PC-9 (cell line): Measurements from ENCODE around the gene AKAP6. TPM values are rescaled to one million over a fixed set of nuclear protein-coding genes. Genes with fewer than 3 reads are reported as not detected.

Source experiments
- BruUV-seq: library from RNA; stranded (reverse); fragments of 400-500 nt; replicated peaks from 2 replicates; lab custom pipeline; 2021; lab: Mats Ljungman, UMichigan
- CTCF ChIA-PET: fragments of 300-600 bp; sonication (Branson Sonifier 250); formaldehyde crosslinking; loops from one replicate; lab custom pipeline; 2022; ENCODE audit warnings: antibody characterized with exemption; lab: Charles Lee
- POLR2A ChIA-PET: fragments of 300-600 bp; sonication (Branson Sonifier 250); formaldehyde crosslinking; loops from one replicate; lab custom pipeline; 2022; ENCODE audit warnings: antibody characterized with exemption; ENCODE audit not compliant: unreplicated experiment; lab: Charles Lee
- DNase-seq, 2 experiments: peaks; one replicate each; pipeline versions ENCODE4 v3.0.0 to v3.0.0-alpha.2; 2015 to 2022; ENCODE audit warnings: mixed read lengths in 1 of 2
- H2AFZ ChIP-seq: fragments of 200-600 bp; sonication (generic); 2 replicates; pipeline ENCODE4 v1.8.1; 2017; ENCODE audit warnings: antibody characterized with exemption
- H3F3A ChIP-seq: fragments of 200-600 bp; sonication (generic); 2 replicates; pipeline ENCODE4 v1.8.1; 2017; ENCODE audit warnings: antibody characterized with exemption, mild to moderate bottlenecking, low read depth; ENCODE audit not compliant: insufficient read depth
- H3K27ac ChIP-seq: fragments of 200-600 bp; sonication (generic); 2 replicates; pipeline ENCODE4 v1.6.1; 2016; ENCODE audit warnings: mixed run types
- H3K27me3 ChIP-seq: fragments of 200-600 bp; sonication (generic); 2 replicates; pipeline ENCODE4 v1.6.1; 2016; ENCODE audit warnings: low read depth, mixed run types; ENCODE audit not compliant: insufficient read depth
- H3K36me3 ChIP-seq: fragments of 200-600 bp; sonication (generic); 2 replicates; pipeline ENCODE4 v1.6.1; 2016; ENCODE audit warnings: low read depth, mixed run types
- H3K4me1 ChIP-seq: fragments of 200-600 bp; sonication (generic); replicated peaks from 2 replicates; pipeline ENCODE4 v1.6.1; 2016; ENCODE audit warnings: mixed run types; ENCODE audit not compliant: insufficient read depth
- H3K4me2 ChIP-seq: fragments of 200-600 bp; sonication (generic); 2 replicates; pipeline ENCODE4 v1.6.1; 2017; ENCODE audit warnings: mixed run types
- H3K4me3 ChIP-seq: fragments of 200-600 bp; sonication (generic); 2 replicates; pipeline ENCODE4 v1.6.1; 2016; ENCODE audit warnings: mixed run types
- H3K79me2 ChIP-seq: fragments of 200-600 bp; sonication (generic); 2 replicates; pipeline ENCODE4 v1.6.1; 2017; ENCODE audit warnings: low read depth, mixed run types
- H3K9me2 ChIP-seq: fragments of 200-600 bp; sonication (generic); 2 replicates; pipeline ENCODE4 v1.8.1; 2017; ENCODE audit warnings: mild to moderate bottlenecking; ENCODE audit not compliant: insufficient read depth
- H3K9me3 ChIP-seq: fragments of 200-600 bp; sonication (generic); 2 replicates; pipeline ENCODE4 v1.8.1; 2016; ENCODE audit warnings: low read depth; ENCODE audit not compliant: insufficient read depth
- H4K20me1 ChIP-seq: fragments of 200-600 bp; sonication (generic); 2 replicates; pipeline ENCODE4 v1.8.1; 2017; ENCODE audit not compliant: insufficient read depth
- EZH2 ChIP-seq: fragments of 200-600 bp; sonication (generic); IDR thresholded peaks from 2 replicates; pipeline ENCODE4 v1.8.0; 2017; ENCODE audit warnings: antibody characterized with exemption, low read depth
- intact Hi-C: fragments of 100-400 bp; cut with micrococcal nuclease; formaldehyde crosslinking; loops from one replicate; pipeline ENCODE4 v1.10.0; 2022; ENCODE audit not compliant: unreplicated experiment
- total RNA-seq: library from RNA; stranded (reverse); gene quantifications from 2 replicates; pipeline ENCODE4 v1.2.3, GENCODE V29; 2021
- TF ChIP-seq, protein P1 (sequence below): fragments of 200-600 bp; sonication (generic); conservative IDR thresholded peaks from 2 replicates; pipeline ENCODE4 v1.6.1; 2017; ENCODE audit warnings: mixed run types, antibody characterized with exemption, mild to moderate bottlenecking, moderate library complexity

AKAP6 gene
- total RNA-seq, 1 experiment from 2014 or later = 2.8 TPM

DNA sequence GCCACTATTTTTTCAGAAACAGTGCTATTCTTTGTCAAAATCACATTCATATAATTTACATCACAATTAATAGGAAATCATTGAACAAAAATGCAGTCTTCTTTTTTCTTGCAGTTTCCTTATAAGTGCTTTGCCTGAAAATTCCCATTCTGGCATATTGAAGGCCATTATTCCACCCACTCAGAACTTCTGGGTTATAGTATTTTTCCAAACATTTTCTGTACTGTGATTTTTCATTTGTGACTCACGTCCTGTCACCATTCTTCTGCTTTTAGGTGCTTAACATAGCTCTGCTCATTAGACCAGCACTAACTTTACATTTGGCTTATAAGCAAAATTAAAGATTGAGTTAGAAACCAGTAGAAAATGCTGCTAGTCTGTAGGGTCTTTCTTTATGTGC lies 368.6 kb downstream of the AKAP6 start:
- H4K20me1 ChIP-seq = no peaks in the 10 kb centered on the region
- H3K79me2 ChIP-seq = no peaks in the 10 kb centered on the region
- intact Hi-C loops = loop anchor here (10.0 kb wide), 1 partner anchor 103 kb away; no protein-coding TSS in a partner anchor
- no peaks in the 10 kb centered on the region for H3K27me3 ChIP-seq
- H3K4me1 ChIP-seq = peaks cover 9% of the 10 kb centered on the region; the same call in 1 of the 2 replicates
- DNase-seq = peak in 1 of 2 experiments; percentile 35
- H3K9me3 ChIP-seq = no peaks in the 10 kb centered on the region
- no peak overlapping the region for H2AFZ ChIP-seq
- H3K9me2 ChIP-seq = no peaks in the 10 kb centered on the region
- ChIA-PET POLR2A (no interaction called here), CTCF (no interaction called here)
- TF ChIP-seq, protein P1, sequence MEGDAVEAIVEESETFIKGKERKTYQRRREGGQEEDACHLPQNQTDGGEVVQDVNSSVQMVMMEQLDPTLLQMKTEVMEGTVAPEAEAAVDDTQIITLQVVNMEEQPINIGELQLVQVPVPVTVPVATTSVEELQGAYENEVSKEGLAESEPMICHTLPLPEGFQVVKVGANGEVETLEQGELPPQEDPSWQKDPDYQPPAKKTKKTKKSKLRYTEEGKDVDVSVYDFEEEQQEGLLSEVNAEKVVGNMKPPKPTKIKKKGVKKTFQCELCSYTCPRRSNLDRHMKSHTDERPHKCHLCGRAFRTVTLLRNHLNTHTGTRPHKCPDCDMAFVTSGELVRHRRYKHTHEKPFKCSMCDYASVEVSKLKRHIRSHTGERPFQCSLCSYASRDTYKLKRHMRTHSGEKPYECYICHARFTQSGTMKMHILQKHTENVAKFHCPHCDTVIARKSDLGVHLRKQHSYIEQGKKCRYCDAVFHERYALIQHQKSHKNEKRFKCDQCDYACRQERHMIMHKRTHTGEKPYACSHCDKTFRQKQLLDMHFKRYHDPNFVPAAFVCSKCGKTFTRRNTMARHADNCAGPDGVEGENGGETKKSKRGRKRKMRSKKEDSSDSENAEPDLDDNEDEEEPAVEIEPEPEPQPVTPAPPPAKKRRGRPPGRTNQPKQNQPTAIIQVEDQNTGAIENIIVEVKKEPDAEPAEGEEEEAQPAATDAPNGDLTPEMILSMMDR = no peak
- no peak for TF ChIP-seq EZH2
- no peak overlapping the region for H3K4me3 ChIP-seq
- H3K36me3 ChIP-seq = no peaks in the 10 kb centered on the region
- H3K4me2 ChIP-seq = 0 out of 2 replicates have a peak overlapping the region, but pooled peaks have one; percentile 15
- H3F3A ChIP-seq = no peaks in the 10 kb centered on the region
- no peak overlapping the region for H3K27ac ChIP-seq
- no TSS peak for BruUV-seq

DNA sequence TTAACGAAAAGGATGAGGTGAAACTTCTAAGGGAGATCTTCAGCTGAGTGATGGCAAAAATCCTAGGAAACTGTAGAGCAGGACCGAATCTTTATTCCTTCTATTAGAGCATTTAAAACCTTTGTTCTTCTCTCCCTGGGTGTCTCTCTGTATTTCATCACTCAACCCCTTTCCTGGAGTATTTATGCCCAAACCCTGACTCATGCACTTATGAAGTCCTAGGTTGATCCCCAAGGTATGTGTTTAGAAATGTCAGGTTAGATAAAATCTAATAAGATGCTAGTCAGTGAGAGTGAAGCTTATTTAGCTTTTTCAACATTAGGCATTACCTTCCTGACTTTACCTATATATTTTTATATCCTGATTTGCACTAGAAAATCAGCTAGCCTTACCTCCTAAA lies 369.7 kb downstream of the AKAP6 start:
- no peaks in the 10 kb centered on the region for H3K9me2 ChIP-seq
- H3K4me2 ChIP-seq = no peak overlapping the region
- peaks cover 9% of the 10 kb centered on the region; the same call in 1 of the 2 replicates for H3K4me1 ChIP-seq
- intact Hi-C loops = loop anchor here (10.0 kb wide), 1 partner anchor 104 kb away; no protein-coding TSS in a partner anchor
- ChIA-PET POLR2A (no interaction called here), CTCF (no interaction called here)
- no peaks in the 10 kb centered on the region for H3K27me3 ChIP-seq
- no peaks in the 10 kb centered on the region for H4K20me1 ChIP-seq
- no peak overlapping the region for H3K27ac ChIP-seq
- no peak overlapping the region for H3K4me3 ChIP-seq
- DNase-seq = peak in 1 of 2 experiments; percentile 54
- H3F3A ChIP-seq = no peaks in the 10 kb centered on the region
- H3K79me2 ChIP-seq = no peaks in the 10 kb centered on the region
- H2AFZ ChIP-seq = no peak overlapping the region
- no peaks in the 10 kb centered on the region for H3K9me3 ChIP-seq
- no peak for TF ChIP-seq EZH2
- TF ChIP-seq, protein P1 = no peak
- H3K36me3 ChIP-seq = no peaks in the 10 kb centered on the region
- no TSS peak for BruUV-seq

DNA sequence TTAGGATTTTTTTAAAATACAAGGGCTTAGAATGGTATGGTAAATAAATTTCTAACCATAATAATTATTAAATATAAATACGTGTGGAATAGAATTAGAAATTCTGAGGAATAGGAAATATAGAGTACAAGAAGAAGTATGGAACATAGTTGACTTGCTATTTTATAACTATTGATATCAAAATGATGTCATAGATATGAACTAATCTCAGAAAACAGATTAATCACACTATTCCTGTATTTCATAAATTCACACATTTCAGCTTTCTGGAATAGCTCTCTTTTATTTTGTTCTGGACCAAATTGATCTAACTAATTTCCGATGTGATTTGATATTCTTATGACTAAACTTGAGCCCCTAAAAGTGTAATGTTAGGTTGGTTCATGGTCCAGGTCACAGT lies 372.4 kb downstream of the AKAP6 start:
- no peak overlapping the region for H3K27ac ChIP-seq
- H4K20me1 ChIP-seq = no peaks in the 10 kb centered on the region
- DNase-seq = no peak
- H3K9me2 ChIP-seq = no peaks in the 10 kb centered on the region
- H3K9me3 ChIP-seq = no peaks in the 10 kb centered on the region
- TF ChIP-seq, protein P1 = no peak
- no peak for TF ChIP-seq EZH2
- no peak overlapping the region for H2AFZ ChIP-seq
- BruUV-seq = no TSS peak
- H3K4me2 ChIP-seq = no peak overlapping the region
- H3K79me2 ChIP-seq = no peaks in the 10 kb centered on the region
- ChIA-PET POLR2A (no interaction called here), CTCF (no interaction called here)
- no peaks in the 10 kb centered on the region for H3K36me3 ChIP-seq
- intact Hi-C loops = no loop called here
- no peak overlapping the region for H3K4me3 ChIP-seq
- H3F3A ChIP-seq = no peaks in the 10 kb centered on the region
- no peaks in the 10 kb centered on the region for H3K27me3 ChIP-seq
- H3K4me1 ChIP-seq = peaks cover 9% of the 10 kb centered on the region; the same call in 1 of the 2 replicates
